PC-3 (cell line): ENCODE data around the gene HAUS1. TPM values are rescaled to one million over a fixed set of nuclear protein-coding genes. Genes with fewer than 3 reads are reported as not detected.

Source experiments
- ATAC-seq: fragments of 200-7000 bp; cut with Tn5 transposase; 2 replicates; pipeline ENCODE4 v1.9.1; 2020; ENCODE audit warnings: mild to moderate bottlenecking, moderate library complexity
- BruUV-seq: library from RNA; stranded (reverse); fragments of 400-500 nt; replicated peaks from 2 replicates; lab custom pipeline; 2021; lab: Mats Ljungman, UMichigan
- CTCF ChIA-PET: fragments of 300-600 bp; sonication (Branson Sonifier 250); formaldehyde crosslinking; loops from one replicate; lab custom pipeline; 2022; ENCODE audit warnings: antibody characterized with exemption; lab: Charles Lee
- POLR2A ChIA-PET: fragments of 300-600 bp; sonication (Branson Sonifier 250); formaldehyde crosslinking; loops from one replicate; lab custom pipeline; 2022; ENCODE audit warnings: antibody characterized with exemption; ENCODE audit not compliant: unreplicated experiment; lab: Charles Lee
- DNase-seq: peaks from one replicate; pipeline ENCODE4 v3.0.0-alpha.2; 2015
- H2AFZ ChIP-seq: fragments of 300-600 bp; sonication (generic); 2 replicates; pipeline ENCODE4 v1.6.0; 2016; ENCODE audit warnings: antibody characterized with exemption, low read length
- H3F3A ChIP-seq: fragments of 300-600 bp; sonication (generic); one replicate; pipeline ENCODE4 v1.6.0; 2017; ENCODE audit warnings: antibody characterized with exemption, low read length, control low read depth, mild to moderate bottlenecking; ENCODE audit not compliant: unreplicated experiment
- H3K27ac ChIP-seq: fragments of 300-600 bp; sonication (generic); 2 replicates; pipeline ENCODE4 v1.5.1; 2016; ENCODE audit warnings: mild to moderate bottlenecking, low read length
- H3K27me3 ChIP-seq: fragments of 300-600 bp; sonication (generic); 2 replicates; pipeline ENCODE4 v1.6.1; 2016; ENCODE audit warnings: low read length, mixed read lengths
- H3K36me3 ChIP-seq: fragments of 300-600 bp; sonication (generic); 2 replicates; pipeline ENCODE4 v1.6.1; 2016; ENCODE audit warnings: low read depth, mixed run types, low read length, mixed read lengths
- H3K4me1 ChIP-seq: fragments of 300-600 bp; sonication (generic); 2 replicates; pipeline ENCODE4 v1.5.1; 2016; ENCODE audit warnings: low read length; ENCODE audit not compliant: insufficient read depth
- H3K4me2 ChIP-seq: fragments of 300-600 bp; sonication (generic); 2 replicates; pipeline ENCODE4 v1.6.0; 2016; ENCODE audit warnings: low read length
- H3K4me3 ChIP-seq: fragments of 300-600 bp; sonication (generic); 2 replicates; pipeline ENCODE4 v1.5.1; 2016; ENCODE audit warnings: mild to moderate bottlenecking, low read length, mixed read lengths
- H3K79me2 ChIP-seq: fragments of 300-600 bp; sonication (generic); 2 replicates; pipeline ENCODE4 v1.6.1; 2017; ENCODE audit warnings: low read length, mixed read lengths
- H3K9ac ChIP-seq: fragments of 300-600 bp; sonication (generic); 2 replicates; pipeline ENCODE4 v1.6.0; 2016; ENCODE audit warnings: mild to moderate bottlenecking, low read length
- H3K9me2 ChIP-seq: fragments of 300-600 bp; sonication (generic); replicated peaks from 2 replicates; pipeline ENCODE4 v1.6.1; 2016; ENCODE audit warnings: mixed run types, low read length, mixed read lengths
- H3K9me3 ChIP-seq: fragments of 300-600 bp; sonication (generic); 2 replicates; pipeline ENCODE4 v1.6.1; 2016; ENCODE audit warnings: low read length, mixed read lengths
- H4K20me1 ChIP-seq: fragments of 300-600 bp; sonication (generic); 2 replicates; pipeline ENCODE4 v1.6.1; 2016; ENCODE audit warnings: low read length, mixed read lengths
- CTCF ChIP-seq: fragments of 300-600 bp; sonication (generic); conservative IDR thresholded peaks from 2 replicates; pipeline ENCODE4 v1.5.1; 2017; ENCODE audit warnings: antibody characterized with exemption, low read depth, mild to moderate bottlenecking, low read length
- EZH2 ChIP-seq: fragments of 300-600 bp; sonication (generic); IDR thresholded peaks from one replicate; pipeline ENCODE4 v1.6.1; 2017; ENCODE audit warnings: antibody characterized with exemption, mild to moderate bottlenecking, low read length; ENCODE audit not compliant: unreplicated experiment
- EZH2phosphoT487 ChIP-seq: fragments of 300-600 bp; sonication (generic); IDR thresholded peaks from 2 replicates; pipeline ENCODE4 v1.6.1; 2018; ENCODE audit warnings: mild to moderate bottlenecking, antibody characterized with exemption, low read length, borderline replicate concordance
- intact Hi-C: fragments of 100-400 bp; cut with micrococcal nuclease; formaldehyde crosslinking; loops from 2 replicates; pipeline ENCODE4 v1.9.0; 2023
- total RNA-seq: library from RNA; depleted of rRNA; stranded (reverse); fragments of >200 nt; gene quantifications from 2 replicates; pipeline ENCODE4 v1.2.3, GENCODE V29; 2014

HAUS1 gene
- total RNA-seq, 1 experiment from 2014 or later, result 17.7 TPM

DNA sequence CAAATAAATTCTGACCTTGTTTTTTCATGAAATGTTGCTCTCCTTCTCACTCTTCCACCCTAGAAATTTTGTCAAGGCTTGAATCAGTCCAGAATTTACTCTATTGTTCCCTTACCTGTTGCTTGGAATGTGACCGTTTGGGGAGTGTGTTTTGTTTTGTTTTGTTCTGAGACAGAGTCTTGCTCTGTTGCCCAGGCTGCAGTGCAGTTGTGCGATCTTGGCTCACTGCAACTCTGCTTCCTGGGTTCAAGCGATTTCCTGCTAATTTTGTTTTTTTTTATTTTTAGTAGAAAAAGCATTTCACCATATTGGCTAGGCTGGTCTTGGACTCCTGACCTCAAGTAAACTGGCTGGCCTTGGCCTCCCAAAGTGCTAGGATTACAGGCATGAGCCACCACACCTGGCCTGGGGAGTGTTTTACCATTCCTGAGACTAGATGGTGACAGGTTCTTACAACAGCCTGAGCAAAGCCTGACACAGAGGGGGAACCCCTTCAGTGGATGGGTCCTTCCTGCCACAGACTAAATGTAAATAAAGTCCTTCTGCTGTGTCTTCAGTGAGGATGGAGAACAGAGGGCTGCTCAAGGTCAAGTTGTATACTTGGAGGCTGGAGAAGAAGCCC, 52.0 kb downstream of the HAUS1 start:
- Histone ChIP-seq H4K20me1 (no peaks in the 10 kb centered on the region), H3F3A (no peaks in the 10 kb centered on the region), H3K36me3 (no peaks in the 10 kb centered on the region), H3K4me2 (no peak overlapping the region), H3K4me1 (peaks cover 28% of the 10 kb centered on the region), H3K9ac (no peak overlapping the region), H3K9me2 (no peaks in the 10 kb centered on the region), H3K9me3 (no peaks in the 10 kb centered on the region), H2AFZ (no peak overlapping the region), H3K27ac (0 out of 2 replicates have a peak overlapping the region, but pooled peaks have one; percentile 13), H3K4me3 (no peak overlapping the region), H3K27me3 (no peaks in the 10 kb centered on the region), H3K79me2 (no peaks in the 10 kb centered on the region)
- POLR2A ChIA-PET, result interaction anchor here (1.0 kb wide), 1 partner anchor 17 kb away, joined by 5 read pairs; no protein-coding TSS in a partner anchor
- DNase-seq, result no peak
- CTCF ChIA-PET, result no interaction called here
- TF ChIP-seq EZH2 (no peak), EZH2phosphoT487 (no peak), CTCF (no peak)
- intact Hi-C loops, result no loop called here
- BruUV-seq, result no TSS peak
- no peak for ATAC-seq

DNA sequence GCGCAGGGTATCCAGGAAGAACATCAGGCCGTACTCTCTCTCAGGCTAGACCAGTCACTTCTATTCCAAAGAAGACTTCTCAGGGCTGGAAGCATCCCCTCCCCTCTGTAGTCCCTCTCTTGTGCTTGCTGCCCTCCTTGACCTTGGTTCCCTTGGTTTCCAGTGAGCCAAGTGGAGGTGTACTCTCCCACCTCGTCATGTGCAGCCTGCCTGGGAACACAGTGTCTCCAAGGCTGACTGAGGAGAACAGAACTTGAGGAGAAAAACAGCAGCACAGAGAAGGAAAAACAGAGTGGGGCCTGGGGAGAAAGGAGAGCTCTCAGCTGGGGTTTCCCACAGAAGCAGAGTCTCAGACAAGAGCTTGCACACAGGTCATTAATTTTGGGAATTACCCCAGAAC, 52.7 kb downstream of the HAUS1 start:
- H3K9me2 ChIP-seq, result no peaks in the 10 kb centered on the region
- H3K79me2 ChIP-seq, result no peaks in the 10 kb centered on the region
- intact Hi-C loops, result no loop called here
- H3K9ac ChIP-seq, result no peak overlapping the region
- no peaks in the 10 kb centered on the region for H3K27me3 ChIP-seq
- POLR2A ChIA-PET, result no interaction called here
- TF ChIP-seq CTCF (no peak), EZH2phosphoT487 (no peak), EZH2 (no peak)
- H3K4me1 ChIP-seq, result peaks cover 25% of the 10 kb centered on the region
- H3K9me3 ChIP-seq, result no peaks in the 10 kb centered on the region
- H4K20me1 ChIP-seq, result no peaks in the 10 kb centered on the region
- no peak overlapping the region for H3K4me2 ChIP-seq
- H3K36me3 ChIP-seq, result no peaks in the 10 kb centered on the region
- no peak overlapping the region for H3K4me3 ChIP-seq
- no TSS peak for BruUV-seq
- no peak overlapping the region for H3K27ac ChIP-seq
- H2AFZ ChIP-seq, result no peak overlapping the region
- ATAC-seq (no peak), DNase-seq (no peak)
- CTCF ChIA-PET, result no interaction called here
- H3F3A ChIP-seq, result no peaks in the 10 kb centered on the region

- peak; percentile 17 for DNase-seq
- Histone ChIP-seq H3K9me2 (no peaks in the 10 kb centered on the region), H3F3A (no peaks in the 10 kb centered on the region), H3K4me2 (no peak overlapping the region), H3K9me3 (no peaks in the 10 kb centered on the region), H3K79me2 (no peaks in the 10 kb centered on the region), H3K27me3 (no peaks in the 10 kb centered on the region), H3K4me3 (no peak overlapping the region), H3K36me3 (no peaks in the 10 kb centered on the region), H3K9ac (no peak overlapping the region), H4K20me1 (no peaks in the 10 kb centered on the region), H2AFZ (no peak overlapping the region), H3K27ac (no peak overlapping the region), H3K4me1 (peaks cover 13% of the 10 kb centered on the region)
- intact Hi-C loops, result no loop called here
- no TSS peak for BruUV-seq
- TF ChIP-seq EZH2, result no peak
- no peak for ATAC-seq
- ChIA-PET POLR2A (no interaction called here), CTCF (interaction anchor here (1.0 kb wide), 1 partner anchor 15 kb away, joined by 5 read pairs; a partner anchor contains a TSS)
Measured at GRCh38 chr18:46158499-46158898, 54.3 kb downstream of the HAUS1 start.
